A549 (cell line): ENCODE results near the gene SUFU.

ENCODE experiments used
- E2F6 ChIP-seq: IDR thresholded peaks from 2 replicates; pipeline ENCODE4 v1.6.1; 2012; ENCODE audit warnings: low read depth, borderline replicate concordance
- EP300 ChIP-seq, 2 experiments: fragments of >200 bp; sonication (Bioruptor Twin); formaldehyde crosslinking; IDR thresholded peaks; 2 replicates in 1 of 2; 3 replicates in 1 of 2; pipeline ENCODE4 v1.6.1; 2016 to 2017
- ESRRA ChIP-seq: fragments of 150-350 bp; IDR thresholded peaks from 2 replicates; pipeline ENCODE4 v1.6.1; 2014; ENCODE audit warnings: mild to moderate bottlenecking, low read length, borderline replicate concordance
- HMGXB4 ChIP-seq: fragments of 250-450 bp; sonication (Bioruptor Pico); IDR thresholded peaks from 2 replicates; pipeline ENCODE4 v1.5.0; 2021; ENCODE audit warnings: mild to moderate bottlenecking, moderate library complexity, borderline replicate concordance
- JUNB ChIP-seq: fragments of >200 bp; sonication (Bioruptor Twin); formaldehyde crosslinking; IDR thresholded peaks from 2 replicates; pipeline ENCODE4 v1.6.1; 2016
- MAFK ChIP-seq: fragments of 450-650 bp; IDR thresholded peaks from 2 replicates; pipeline ENCODE4 v1.6.1; 2014; ENCODE audit not compliant: partially characterized antibody
- RFX5 ChIP-seq: fragments of 450-650 bp; IDR thresholded peaks from 2 replicates; pipeline ENCODE4 v1.7.1; 2014; ENCODE audit warnings: antibody characterized with exemption, mild to moderate bottlenecking, moderate library complexity
- TF ChIP-seq, protein P1 (sequence below): fragments of >200 bp; sonication (Bioruptor Twin); formaldehyde crosslinking; IDR thresholded peaks from 3 replicates; pipeline ENCODE4 v1.5.1; 2016

GRCh38 chr10:102673819-102674511 is 170.2 kb downstream of the SUFU start:
- TF ChIP-seq, protein P1, sequence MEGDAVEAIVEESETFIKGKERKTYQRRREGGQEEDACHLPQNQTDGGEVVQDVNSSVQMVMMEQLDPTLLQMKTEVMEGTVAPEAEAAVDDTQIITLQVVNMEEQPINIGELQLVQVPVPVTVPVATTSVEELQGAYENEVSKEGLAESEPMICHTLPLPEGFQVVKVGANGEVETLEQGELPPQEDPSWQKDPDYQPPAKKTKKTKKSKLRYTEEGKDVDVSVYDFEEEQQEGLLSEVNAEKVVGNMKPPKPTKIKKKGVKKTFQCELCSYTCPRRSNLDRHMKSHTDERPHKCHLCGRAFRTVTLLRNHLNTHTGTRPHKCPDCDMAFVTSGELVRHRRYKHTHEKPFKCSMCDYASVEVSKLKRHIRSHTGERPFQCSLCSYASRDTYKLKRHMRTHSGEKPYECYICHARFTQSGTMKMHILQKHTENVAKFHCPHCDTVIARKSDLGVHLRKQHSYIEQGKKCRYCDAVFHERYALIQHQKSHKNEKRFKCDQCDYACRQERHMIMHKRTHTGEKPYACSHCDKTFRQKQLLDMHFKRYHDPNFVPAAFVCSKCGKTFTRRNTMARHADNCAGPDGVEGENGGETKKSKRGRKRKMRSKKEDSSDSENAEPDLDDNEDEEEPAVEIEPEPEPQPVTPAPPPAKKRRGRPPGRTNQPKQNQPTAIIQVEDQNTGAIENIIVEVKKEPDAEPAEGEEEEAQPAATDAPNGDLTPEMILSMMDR: no peak
- no peak for TF ChIP-seq HMGXB4
- TF ChIP-seq EP300 (IDR thresholded peaks at IDR 0.05): no peak
- TF ChIP-seq RFX5: no peak
- TF ChIP-seq JUNB: no peak
- no peak for TF ChIP-seq ESRRA
- TF ChIP-seq E2F6: no peak
- no peak for TF ChIP-seq MAFK
